ENCODE measurements around the gene EPOP.
"Not testable (repeated sequence)": the region's sequence is repeated elsewhere in the genome, so short reads cannot be mapped to it uniquely, and the experiment has no call there.

EPOP gene

GRCh38 chr17:38673707-38674013 lies 1.1 kb downstream of the EPOP start:
- DNase-seq, result peak; percentile 63

DNA sequence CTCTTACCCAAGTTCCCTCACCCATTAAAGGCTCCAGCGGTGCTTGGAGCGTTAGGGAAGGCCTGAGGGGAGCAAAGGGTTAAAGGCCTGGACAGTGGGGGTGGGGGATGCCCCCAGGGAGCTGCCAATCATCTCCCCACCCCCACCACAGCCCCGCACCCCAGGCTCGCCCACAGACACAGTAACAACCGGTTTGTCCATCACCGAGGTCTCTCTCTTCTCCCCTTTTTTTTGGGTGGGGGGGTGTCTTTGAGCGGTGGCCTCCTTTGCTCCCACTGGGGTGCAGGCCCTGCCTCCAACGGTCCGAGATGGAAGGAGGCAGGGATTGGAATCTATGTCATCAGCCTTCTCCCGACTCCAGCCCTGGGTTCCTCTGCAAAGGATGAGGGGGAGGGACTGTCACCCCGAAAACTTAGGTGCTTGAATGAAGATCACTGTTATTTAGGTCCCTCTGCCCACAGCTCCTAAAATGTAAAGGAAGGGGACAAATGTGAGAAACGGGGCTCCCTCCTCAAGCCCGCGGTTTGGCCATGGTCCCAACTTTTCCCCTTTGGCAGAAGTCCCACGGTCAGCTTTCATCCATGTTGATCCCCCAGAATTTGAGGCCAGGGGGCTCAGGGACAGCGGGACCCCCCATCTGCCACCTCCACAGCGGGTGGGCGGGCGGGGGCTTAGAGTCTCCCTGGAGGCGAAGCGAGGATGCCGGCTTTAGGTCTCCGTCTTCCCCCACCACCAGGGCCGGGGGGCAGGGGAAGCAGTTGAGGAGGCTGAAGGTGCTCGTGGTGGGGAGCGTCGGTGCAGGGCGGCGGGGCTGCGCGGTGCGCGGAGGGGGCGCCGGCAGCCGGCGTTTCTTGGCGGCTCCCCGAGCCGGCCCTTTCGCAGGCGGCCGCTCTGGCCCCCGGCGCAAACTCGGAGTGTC lies 1.7 kb downstream of the EPOP start:
- no peak for DNase-seq

DNA sequence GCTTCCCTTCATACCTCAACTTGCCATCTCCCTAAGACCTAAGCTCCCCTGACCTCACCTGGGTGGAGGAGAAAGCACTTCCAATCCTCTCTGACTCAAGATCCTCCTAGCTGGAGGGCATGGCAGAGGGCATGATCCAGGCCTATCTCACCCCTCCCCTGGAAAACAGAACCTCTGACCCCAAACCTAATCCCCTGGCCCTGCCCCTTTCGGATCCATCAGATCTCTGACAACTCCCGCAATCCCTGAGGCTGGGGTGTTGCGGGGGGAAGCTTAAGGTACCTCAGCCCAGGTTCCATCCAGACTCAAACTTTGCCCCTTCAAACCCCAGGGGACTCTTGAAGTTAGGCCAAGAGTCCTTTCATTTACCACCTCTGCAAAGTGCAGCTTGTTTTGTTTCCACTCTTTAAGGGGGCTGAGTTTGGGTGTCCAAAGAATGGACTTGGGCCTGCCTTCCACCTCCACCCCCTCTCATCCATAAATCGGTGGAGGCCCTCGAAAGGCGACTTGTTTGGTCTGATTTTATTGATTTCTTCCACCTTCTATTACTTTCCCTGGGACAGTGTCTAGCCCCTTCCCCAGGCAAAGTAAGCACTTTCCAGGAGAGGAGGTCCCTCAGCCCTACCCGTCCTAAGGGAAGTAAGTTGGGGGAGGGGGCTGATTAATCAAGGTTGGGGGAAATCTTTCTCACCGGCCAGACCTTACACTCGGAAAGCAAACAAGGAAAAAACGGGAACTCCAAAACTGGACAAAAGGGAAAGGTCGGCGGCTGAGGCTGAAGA lies 2.6 kb downstream of the EPOP start:
- no peak for DNase-seq

- no peak for DNase-seq
These were observed 5.2 kb downstream of the EPOP start for GRCh38 chr17:38669520-38669919.

- DNase-seq, result no peak
These were observed 7.0 kb downstream of the EPOP start for GRCh38 chr17:38667787-38668122.

GRCh38 chr17:38667099-38667786 lies 7.5 kb downstream of the EPOP start:
- peak; percentile 77 for DNase-seq

- DNase-seq, result no peak
These were observed 10.7 kb downstream of the EPOP start for GRCh38 chr17:38663964-38664644.

- DNase-seq, result no peak
These were observed 11.5 kb downstream of the EPOP start for GRCh38 chr17:38663125-38663751.

- no peak for DNase-seq
These were observed 14.4 kb downstream of the EPOP start for GRCh38 chr17:38660097-38661025.

GRCh38 chr17:38659415-38659814 lies 15.3 kb downstream of the EPOP start:
- no peak for DNase-seq

DNA sequence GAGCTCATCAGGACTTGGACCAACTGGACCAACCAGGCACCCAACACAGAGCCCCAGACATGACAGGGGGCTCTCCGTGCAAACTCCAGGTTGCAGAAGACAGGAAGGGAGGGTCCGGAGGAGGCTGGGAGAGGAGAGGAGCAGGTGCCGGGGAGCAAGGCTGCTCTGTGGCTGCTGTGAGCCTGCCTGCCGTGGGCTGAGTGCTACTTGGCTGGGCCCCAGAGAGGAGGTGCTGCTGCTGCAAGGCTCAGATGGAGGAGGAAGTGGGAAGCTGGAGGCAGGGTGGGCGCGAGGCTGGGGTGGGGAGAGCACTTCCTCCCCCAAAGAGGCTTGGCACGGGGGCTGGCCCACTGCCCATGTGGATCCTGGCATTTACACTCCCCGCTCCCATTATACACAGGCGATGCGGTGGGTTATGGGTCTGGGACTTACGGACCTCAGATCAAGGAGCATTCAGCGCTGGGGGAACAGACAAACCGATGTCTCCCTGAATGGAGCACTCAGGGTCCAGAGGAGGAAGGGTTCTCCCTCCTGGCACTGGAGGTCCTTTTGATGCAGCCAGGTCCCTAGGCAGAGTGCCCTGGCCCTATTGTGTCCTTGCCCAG lies 15.9 kb downstream of the EPOP start:
- DNase-seq, result no peak

DNA sequence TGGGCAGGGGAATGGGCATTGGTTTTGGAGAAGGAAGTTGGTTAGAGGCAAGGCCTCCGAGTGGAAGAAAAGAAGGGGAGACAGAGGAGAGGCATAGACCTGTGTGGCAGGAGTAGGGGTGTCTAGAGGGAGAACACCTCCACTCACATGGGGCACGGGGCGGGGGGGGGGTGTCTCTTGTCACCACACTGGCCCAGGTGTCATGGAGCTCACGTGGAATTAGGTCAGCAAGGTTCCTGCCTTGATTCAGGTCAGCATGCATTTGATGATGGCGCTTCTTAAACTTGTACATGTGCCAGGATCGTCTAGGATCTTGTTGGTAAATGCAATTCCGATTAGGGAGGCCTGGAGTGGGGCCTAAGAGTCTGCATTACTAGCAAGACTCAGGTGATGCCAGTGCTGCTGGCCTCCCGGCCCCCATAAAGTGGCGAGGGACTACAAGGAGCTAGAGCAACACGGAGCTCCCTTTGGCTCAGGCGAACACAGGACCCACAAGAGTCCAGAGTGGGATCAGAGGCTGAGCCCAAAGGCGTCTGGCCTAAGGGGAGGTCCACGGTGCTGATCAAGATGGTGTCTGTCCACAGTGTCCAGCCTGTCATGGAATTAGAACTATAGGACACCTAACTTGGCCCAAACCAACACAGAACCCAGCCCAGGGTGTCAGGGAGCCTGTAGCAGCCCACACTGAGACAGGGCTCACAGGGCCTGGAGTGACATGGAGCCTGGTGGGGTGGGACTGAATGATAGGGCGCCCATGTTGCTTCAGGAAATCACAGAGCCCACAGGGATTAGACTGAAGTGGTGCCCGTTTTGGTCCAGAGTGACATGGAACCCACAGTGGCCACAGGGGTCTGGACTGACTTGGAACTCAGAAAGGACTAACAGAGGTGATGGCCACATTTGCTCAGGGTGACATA lies 16.7 kb downstream of the EPOP start:
- no peak for DNase-seq

- no peak for DNase-seq
These were observed 17.6 kb downstream of the EPOP start for GRCh38 chr17:38656959-38657823.

DNA sequence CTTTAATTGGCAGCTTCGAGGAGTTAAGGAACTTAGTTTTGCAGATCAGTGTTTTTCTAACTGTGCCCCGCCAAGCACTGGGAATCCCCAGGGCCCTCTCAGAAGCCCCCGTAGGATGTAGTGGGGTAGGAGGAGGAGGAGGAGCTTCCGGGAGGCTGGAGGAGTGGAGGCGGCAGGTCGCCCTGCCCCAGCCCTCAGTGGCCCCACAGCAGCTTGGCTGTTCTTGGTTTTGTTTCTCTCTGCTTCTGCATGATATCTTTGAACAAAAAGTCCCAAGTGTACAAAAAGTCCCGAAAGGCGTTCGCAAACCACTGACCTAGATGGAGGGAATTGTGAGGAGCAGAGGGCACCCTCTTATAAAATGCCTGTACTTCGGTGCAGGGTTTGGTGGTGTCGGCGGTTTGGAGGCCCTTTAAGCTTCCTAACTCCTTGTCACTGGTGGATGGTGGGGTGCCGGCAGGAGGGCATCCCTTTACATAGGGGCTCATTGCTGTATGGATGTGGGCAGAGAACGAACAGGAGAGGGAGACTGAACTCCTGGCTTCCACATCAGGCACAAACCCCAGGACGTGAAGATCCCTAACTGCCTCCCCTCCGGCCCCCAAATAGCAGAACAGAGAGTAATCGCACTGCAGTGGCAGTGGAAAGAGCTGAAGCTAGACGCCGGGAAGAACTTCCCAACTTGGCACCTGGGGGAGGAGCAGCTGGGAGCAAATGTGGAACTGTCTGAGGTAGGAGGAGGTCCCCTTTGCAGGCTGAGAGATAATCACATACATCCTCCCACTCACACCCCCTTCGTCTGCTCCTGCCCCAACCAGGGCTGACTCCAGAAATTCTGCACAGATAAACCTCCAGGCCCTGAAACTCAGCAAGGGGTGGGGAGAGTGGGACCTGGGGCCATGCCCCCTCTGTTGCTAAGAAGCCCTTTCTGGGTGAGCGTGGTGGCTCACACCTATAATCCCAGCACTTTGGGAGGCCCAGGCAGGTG lies 20.1 kb downstream of the EPOP start:
- DNase-seq, result no peak

DNA sequence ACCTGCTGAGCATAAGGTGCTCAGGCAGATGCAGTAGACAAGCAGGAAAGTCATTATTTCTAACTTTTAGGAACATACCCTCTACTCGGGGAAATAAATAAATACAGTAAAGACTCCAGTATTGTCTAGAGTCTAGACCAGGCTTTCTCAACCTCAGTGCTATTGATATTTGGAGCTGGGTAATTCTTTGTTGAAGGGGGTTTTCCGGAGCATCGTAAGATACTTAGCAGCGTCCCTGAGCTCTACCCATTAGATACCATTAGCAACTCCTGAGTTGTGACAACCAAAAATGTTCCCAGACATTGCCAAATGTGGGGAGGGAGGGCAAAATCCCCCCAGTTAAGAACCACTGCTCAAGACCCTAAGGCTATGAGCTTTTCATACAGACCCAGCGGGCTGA lies 21.1 kb downstream of the EPOP start:
- no peak for DNase-seq

DNA sequence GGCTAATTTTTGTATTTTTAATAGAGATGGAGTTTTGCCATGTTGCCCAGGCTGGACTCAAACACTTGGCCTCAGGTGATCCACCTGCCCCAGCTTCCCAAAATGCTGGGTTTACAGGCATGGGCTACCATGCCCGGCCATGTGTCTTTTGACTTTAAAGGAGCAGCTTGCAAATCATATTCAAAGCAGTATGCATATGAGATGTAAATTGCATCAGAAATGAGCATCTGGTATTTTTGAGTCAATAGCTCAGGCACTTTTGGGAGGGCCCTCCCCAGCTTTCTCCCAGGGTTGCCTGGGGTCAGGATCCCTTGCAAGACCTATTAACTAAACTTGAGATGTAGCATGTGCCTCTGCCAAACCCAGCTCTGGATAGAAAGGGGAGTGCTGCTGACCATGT lies 21.5 kb downstream of the EPOP start:
- no peak for DNase-seq

GRCh38 chr17:38650653-38651173 lies 24.0 kb downstream of the EPOP start:
- DNase-seq, result not testable (repeated sequence)

Data from right forelimb (tissue), 1 donor.